Islet precursor cell (in vitro differentiated cells): ENCODE results near the gene REPS1.
"Not testable (repeated sequence)": the region's sequence is repeated elsewhere in the genome, so short reads cannot be mapped to it uniquely, and the experiment has no call there.

Experiments
- DNase-seq: peaks from one replicate; pipeline ENCODE4 v3.0.0-alpha.2; 2018

Gene REPS1

GRCh38 chr6:138987643-138988468 is at the start of gene REPS1:
Gene REPS1, minus strand, starts transcription at chr6:138988253. Its CDS starts 571 bp downstream, at chr6:138987682.
- peak; percentile 96 for DNase-seq

- no peak for DNase-seq
Observed at GRCh38 chr6:139037490-139037889, 49.4 kb upstream of the REPS1 start.

- DNase-seq = no peak
Observed at GRCh38 chr6:139030228-139030963, 42.3 kb upstream of the REPS1 start.

GRCh38 chr6:139029470-139030227 is 41.6 kb upstream of the REPS1 start:
- peak; percentile 58 for DNase-seq

- peak; percentile 95 for DNase-seq
Observed at GRCh38 chr6:139028658-139029469, 40.8 kb upstream of the REPS1 start, which contains the start of gene ABRACL. Gene ABRACL, plus strand, starts transcription at chr6:139028745. Its CDS starts 5,416 bp downstream, at chr6:139034161.

- DNase-seq = no peak
Observed at GRCh38 chr6:139028215-139028657, 40.2 kb upstream of the REPS1 start.

- peak; percentile 74 for DNase-seq
Observed at GRCh38 chr6:139027620-139028182, 39.6 kb upstream of the REPS1 start.

- not testable (repeated sequence) for DNase-seq
Observed at GRCh38 chr6:139025416-139025815, 37.4 kb upstream of the REPS1 start.

GRCh38 chr6:139020689-139021088 is 32.6 kb upstream of the REPS1 start:
- DNase-seq = no peak

GRCh38 chr6:139019722-139020121 is 31.7 kb upstream of the REPS1 start:
- no peak for DNase-seq

- no peak for DNase-seq
Observed at GRCh38 chr6:139017227-139017626, 29.2 kb upstream of the REPS1 start.

GRCh38 chr6:139016337-139017213 is 28.5 kb upstream of the REPS1 start:
- no peak for DNase-seq

- DNase-seq = no peak
Observed at GRCh38 chr6:139014945-139015344, 26.9 kb upstream of the REPS1 start.

GRCh38 chr6:139013185-139013800 is 25.2 kb upstream of the REPS1 start:
- DNase-seq = no peak

GRCh38 chr6:139011980-139012379 is 23.9 kb upstream of the REPS1 start:
- DNase-seq = no peak

GRCh38 chr6:139010674-139011073 is 22.6 kb upstream of the REPS1 start:
- DNase-seq = no peak

GRCh38 chr6:139008117-139008516 is 20.1 kb upstream of the REPS1 start:
- DNase-seq = no peak

- no peak for DNase-seq
Observed at GRCh38 chr6:139007428-139007827, 19.4 kb upstream of the REPS1 start.

GRCh38 chr6:139006477-139006876 is 18.4 kb upstream of the REPS1 start:
- no peak for DNase-seq

- no peak for DNase-seq
Observed at GRCh38 chr6:139003751-139004150, 15.7 kb upstream of the REPS1 start.
